K562 (cell line): ENCODE data around the gene TMTC3. TPM values are rescaled to one million over a fixed set of nuclear protein-coding genes. Genes with fewer than 3 reads are reported as not detected.

Experiments
- BRD4 ChIP-seq: fragments of 200-600 bp; sonication (generic); IDR thresholded peaks from 2 replicates; pipeline ENCODE4 v1.6.1; 2017; ENCODE audit warnings: inconsistent platforms
- CBX2 ChIP-seq: fragments of 200-600 bp; sonication (generic); IDR thresholded peaks from one replicate; pipeline ENCODE4 v1.6.1; 2012; ENCODE audit warnings: mild to moderate bottlenecking, low read length, inconsistent platforms; ENCODE audit not compliant: insufficient read depth, poor library complexity, severe bottlenecking
- CHD2 ChIP-seq: IDR thresholded peaks from 2 replicates; pipeline ENCODE4 v1.6.1; 2011; ENCODE audit warnings: low read depth, low read length
- DNMT1 ChIP-seq: fragments of 450-650 bp; IDR thresholded peaks from 2 replicates; pipeline ENCODE4 v1.6.1; 2016; ENCODE audit warnings: antibody characterized with exemption, mild to moderate bottlenecking
- EP400 ChIP-seq: fragments of 450-650 bp; IDR thresholded peaks from 2 replicates; pipeline ENCODE4 v1.6.1; 2017; ENCODE audit warnings: antibody characterized with exemption, mild to moderate bottlenecking, moderate library complexity
- ETS2 ChIP-seq: IDR thresholded peaks from 2 replicates; pipeline ENCODE4 v1.6.1; 2016; ENCODE audit warnings: borderline replicate concordance, missing genetic modification characterization, mild to moderate bottlenecking, moderate library complexity, missing compliant biosample characterization; ENCODE audit not compliant: poor library complexity, severe bottlenecking
- GATA2 ChIP-seq: sonication (generic); formaldehyde crosslinking; IDR thresholded peaks from 2 replicates; pipeline ENCODE4 v1.4.0; 2020; ENCODE audit warnings: mild to moderate bottlenecking, missing genetic modification reagents
- HCFC1 ChIP-seq: IDR thresholded peaks from 2 replicates; pipeline ENCODE4 v1.6.1; 2012; ENCODE audit warnings: low read depth, low read length, improper control_type of control experiment
- SAFB2 ChIP-seq: fragments of 200-400 bp; formaldehyde crosslinking; IDR thresholded peaks from 2 replicates; pipeline ENCODE4 v1.6.1; 2018; ENCODE audit warnings: borderline replicate concordance, low read length, low read depth, moderate library complexity; ENCODE audit not compliant: severe bottlenecking
- SMAD3 ChIP-seq: fragments of 450-650 bp; formaldehyde crosslinking; conservative IDR thresholded peaks from 2 replicates; pipeline ENCODE4 v1.4.0; 2020; ENCODE audit warnings: mild to moderate bottlenecking
- SMARCE1 ChIP-seq: fragments of 450-650 bp; IDR thresholded peaks from 2 replicates; pipeline ENCODE4 v1.7.1; 2016; ENCODE audit warnings: mild to moderate bottlenecking
- SPI1 ChIP-seq: IDR thresholded peaks from 2 replicates; pipeline ENCODE4 v1.6.1; 2011; ENCODE audit warnings: low read depth, low read length, control low read depth, borderline replicate concordance
- TBP ChIP-seq: optimal IDR thresholded peaks from 2 replicates; pipeline ENCODE3; 2011; ENCODE audit warnings: low read depth, low read length, improper control_type of control experiment
- ZNF175 ChIP-seq: fragments of 200-800 bp; sonication (Bioruptor generic); IDR thresholded peaks from 2 replicates; pipeline ENCODE4 v1.6.1; 2016; ENCODE audit warnings: low read depth, mild to moderate bottlenecking, missing genetic modification characterization, missing compliant biosample characterization
- ZNF324 ChIP-seq: fragments of 250-450 bp; sonication (Bioruptor Pico); IDR thresholded peaks from 2 replicates; pipeline ENCODE4 v1.4.0; 2020; ENCODE audit warnings: mild to moderate bottlenecking
- ZNF583 ChIP-seq: fragments of 250-450 bp; sonication (Bioruptor Pico); IDR thresholded peaks from 2 replicates; pipeline ENCODE4 v1.4.0; 2020
- polyA plus RNA-seq, 8 experiments: library from polyadenylated mRNA; depleted of rRNA in 4 of 8; stranded (reverse) in 5 of 8; unstranded in 3 of 8; fragments of >200 nt; fragmentation: Nextera tagmentation in 2 of 8; fragmentation: Illumina TruSeq in 1 of 8; extraction: Ambion mirVana in 2 of 8; extraction: Trizol in 1 of 8; gene quantifications; 2 replicates each; pipeline versions ENCODE4 v1.2.1 to v1.2.3, GENCODE V29; 2011 to 2014; ENCODE audit warnings: inconsistent platforms in 1 of 8, missing spikeins in 1 of 8
- total RNA-seq, 7 experiments: library from RNA; depleted of rRNA in 6 of 7; stranded (reverse); fragments of >200 nt in 6 of 7; fragmentation: Illumina TruSeq in 2 of 7; extraction: Trizol in 2 of 7; gene quantifications; 2 replicates each; pipeline versions ENCODE4 v1.2.1 to v1.2.3, GENCODE V29; 2011 to 2021; ENCODE audit warnings: low replicate concordance in 1 of 7
- TF ChIP-seq, protein P1 (sequence below): fragments of 250-450 bp; sonication (Bioruptor Pico); IDR thresholded peaks from 2 replicates; pipeline ENCODE4 v1.5.0; 2021
- TF ChIP-seq, protein P2 (sequence below), 2 experiments: fragments of 450-650 bp; IDR thresholded peaks; 2 replicates each; pipeline ENCODE4 v1.6.1; 2016
- TF ChIP-seq, protein P3 (sequence below): fragments of 250-450 bp; sonication (Bioruptor Pico); IDR thresholded peaks from 2 replicates; pipeline ENCODE4 v1.4.0; 2020

TMTC3 gene
- total and polyA plus RNA-seq, 9 of the 15 experiments (the other 6 are each of a cell fraction or from before 2014, with no cell fraction given): 1.9 to 9.8 (median 4.7) TPM

DNA sequence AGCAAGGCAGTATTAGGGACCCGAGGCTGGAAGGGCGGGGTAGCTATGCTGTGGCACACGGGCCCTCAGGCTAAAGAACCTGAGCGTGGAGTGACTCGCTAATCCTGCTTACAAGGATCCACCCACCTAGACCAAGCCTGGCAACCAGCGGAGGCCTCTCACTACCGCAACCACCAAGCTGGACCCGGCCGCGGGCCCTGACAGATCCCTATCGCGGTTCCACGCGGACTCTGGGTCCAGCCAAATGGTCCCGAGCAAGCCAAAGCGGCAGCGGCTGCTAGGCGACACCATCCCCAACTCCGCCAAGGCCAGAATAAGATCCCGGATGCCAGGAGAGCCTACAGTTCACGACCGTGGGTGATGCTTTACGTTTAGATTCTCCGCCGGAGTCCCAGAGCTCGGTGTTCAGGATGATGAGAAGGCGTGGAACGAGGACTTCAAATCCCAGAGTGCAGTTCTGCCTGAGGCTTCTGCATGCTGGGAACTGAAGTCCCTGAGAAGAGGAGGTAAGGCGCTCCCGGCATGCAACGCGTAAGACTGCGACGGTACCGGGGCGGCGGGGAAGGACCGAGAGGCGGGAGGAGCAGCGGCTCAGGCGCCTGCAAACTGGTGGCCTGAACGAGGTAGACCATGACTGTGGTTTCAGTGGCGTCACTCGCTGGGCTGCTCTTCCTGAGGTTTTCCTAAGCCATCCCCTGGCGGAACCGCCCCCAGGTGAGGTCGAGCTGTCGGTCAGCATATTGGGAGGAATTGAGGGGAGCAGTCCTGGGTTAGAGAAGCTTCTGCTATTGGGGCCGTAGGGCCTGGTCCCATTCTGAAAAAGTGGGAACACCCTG, at the start of gene TMTC3, which contains the start of gene CEP290 (continued):
- TF ChIP-seq, protein P1, sequence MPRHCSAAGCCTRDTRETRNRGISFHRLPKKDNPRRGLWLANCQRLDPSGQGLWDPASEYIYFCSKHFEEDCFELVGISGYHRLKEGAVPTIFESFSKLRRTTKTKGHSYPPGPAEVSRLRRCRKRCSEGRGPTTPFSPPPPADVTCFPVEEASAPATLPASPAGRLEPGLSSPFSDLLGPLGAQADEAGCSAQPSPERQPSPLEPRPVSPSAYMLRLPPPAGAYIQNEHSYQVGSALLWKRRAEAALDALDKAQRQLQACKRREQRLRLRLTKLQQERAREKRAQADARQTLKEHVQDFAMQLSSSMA (CRISPR knock-in tag): no peak
- TF ChIP-seq ZNF583 (0 out of 2 replicates have a peak, but pooled peaks have one; percentile 26), SMARCE1 (no peak), GATA2 (CRISPR knock-in tag) (peak; percentile 57), BRD4 (no peak), CBX2 (no peak), CHD2 (peak; percentile 52; the same call in 1 of the 2 replicates), SPI1 (no peak), EP400 (peak; percentile 87), SMAD3 (peak; percentile 78), DNMT1 (no peak), ETS2 (tag) (no peak), TBP (peak; percentile 68), ZNF324 (no peak), SAFB2 (no peak), ZNF175 (peak; percentile 80; the same call in 1 of the 2 replicates), HCFC1 (peak; percentile 100)
- TF ChIP-seq, protein P2, sequence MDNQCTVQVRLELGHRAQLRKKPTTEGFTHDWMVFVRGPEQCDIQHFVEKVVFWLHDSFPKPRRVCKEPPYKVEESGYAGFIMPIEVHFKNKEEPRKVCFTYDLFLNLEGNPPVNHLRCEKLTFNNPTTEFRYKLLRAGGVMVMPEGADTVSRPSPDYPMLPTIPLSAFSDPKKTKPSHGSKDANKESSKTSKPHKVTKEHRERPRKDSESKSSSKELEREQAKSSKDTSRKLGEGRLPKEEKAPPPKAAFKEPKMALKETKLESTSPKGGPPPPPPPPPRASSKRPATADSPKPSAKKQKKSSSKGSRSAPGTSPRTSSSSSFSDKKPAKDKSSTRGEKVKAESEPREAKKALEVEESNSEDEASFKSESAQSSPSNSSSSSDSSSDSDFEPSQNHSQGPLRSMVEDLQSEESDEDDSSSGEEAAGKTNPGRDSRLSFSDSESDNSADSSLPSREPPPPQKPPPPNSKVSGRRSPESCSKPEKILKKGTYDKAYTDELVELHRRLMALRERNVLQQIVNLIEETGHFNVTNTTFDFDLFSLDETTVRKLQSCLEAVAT (IDR thresholded peaks at IDR 0.05): peak in 1 of 2 experiments; percentile 99; a peak in 2 of 4 replicates
- TF ChIP-seq, protein P3, sequence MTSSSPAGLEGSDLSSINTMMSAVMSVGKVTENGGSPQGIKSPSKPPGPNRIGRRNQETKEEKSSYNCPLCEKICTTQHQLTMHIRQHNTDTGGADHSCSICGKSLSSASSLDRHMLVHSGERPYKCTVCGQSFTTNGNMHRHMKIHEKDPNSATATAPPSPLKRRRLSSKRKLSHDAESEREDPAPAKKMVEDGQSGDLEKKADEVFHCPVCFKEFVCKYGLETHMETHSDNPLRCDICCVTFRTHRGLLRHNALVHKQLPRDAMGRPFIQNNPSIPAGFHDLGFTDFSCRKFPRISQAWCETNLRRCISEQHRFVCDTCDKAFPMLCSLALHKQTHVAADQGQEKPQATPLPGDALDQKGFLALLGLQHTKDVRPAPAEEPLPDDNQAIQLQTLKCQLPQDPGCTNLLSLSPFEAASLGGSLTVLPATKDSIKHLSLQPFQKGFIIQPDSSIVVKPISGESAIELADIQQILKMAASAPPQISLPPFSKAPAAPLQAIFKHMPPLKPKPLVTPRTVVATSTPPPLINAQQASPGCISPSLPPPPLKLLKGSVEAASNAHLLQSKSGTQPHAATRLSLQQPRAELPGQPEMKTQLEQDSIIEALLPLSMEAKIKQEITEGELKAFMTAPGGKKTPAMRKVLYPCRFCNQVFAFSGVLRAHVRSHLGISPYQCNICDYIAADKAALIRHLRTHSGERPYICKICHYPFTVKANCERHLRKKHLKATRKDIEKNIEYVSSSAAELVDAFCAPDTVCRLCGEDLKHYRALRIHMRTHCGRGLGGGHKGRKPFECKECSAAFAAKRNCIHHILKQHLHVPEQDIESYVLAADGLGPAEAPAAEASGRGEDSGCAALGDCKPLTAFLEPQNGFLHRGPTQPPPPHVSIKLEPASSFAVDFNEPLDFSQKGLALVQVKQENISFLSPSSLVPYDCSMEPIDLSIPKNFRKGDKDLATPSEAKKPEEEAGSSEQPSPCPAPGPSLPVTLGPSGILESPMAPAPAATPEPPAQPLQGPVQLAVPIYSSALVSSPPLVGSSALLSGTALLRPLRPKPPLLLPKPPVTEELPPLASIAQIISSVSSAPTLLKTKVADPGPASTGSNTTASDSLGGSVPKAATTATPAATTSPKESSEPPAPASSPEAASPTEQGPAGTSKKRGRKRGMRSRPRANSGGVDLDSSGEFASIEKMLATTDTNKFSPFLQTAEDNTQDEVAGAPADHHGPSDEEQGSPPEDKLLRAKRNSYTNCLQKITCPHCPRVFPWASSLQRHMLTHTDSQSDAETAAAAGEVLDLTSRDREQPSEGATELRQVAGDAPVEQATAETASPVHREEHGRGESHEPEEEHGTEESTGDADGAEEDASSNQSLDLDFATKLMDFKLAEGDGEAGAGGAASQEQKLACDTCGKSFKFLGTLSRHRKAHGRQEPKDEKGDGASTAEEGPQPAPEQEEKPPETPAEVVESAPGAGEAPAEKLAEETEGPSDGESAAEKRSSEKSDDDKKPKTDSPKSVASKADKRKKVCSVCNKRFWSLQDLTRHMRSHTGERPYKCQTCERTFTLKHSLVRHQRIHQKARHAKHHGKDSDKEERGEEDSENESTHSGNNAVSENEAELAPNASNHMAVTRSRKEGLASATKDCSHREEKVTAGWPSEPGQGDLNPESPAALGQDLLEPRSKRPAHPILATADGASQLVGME (CRISPR knock-in tag): 0 out of 2 replicates have a peak, but pooled peaks have one; percentile 82
